ENCODE measurements around the gene P2RX3. TPM values are rescaled to one million over a fixed set of nuclear protein-coding genes. Genes with fewer than 3 reads are reported as not detected.
A peak's percentile ranks its signal among the peaks of the same experiment; 100 is the strongest.
"Not testable (repeated sequence)": the region's sequence is repeated elsewhere in the genome, so short reads cannot be mapped to it uniquely, and the experiment has no call there.

The P2RX3 gene
- total RNA-seq, 2 experiments from 2014 or later: not detected

GRCh38 chr11:57335343-57336110 is 2.6 kb upstream of the P2RX3 start, which contains the start of gene SSRP1:
SSRP1 (minus strand) TSS chr11:57335892; CDS start chr11:57335121, 771 bp downstream.
- peak within 1 kb of the TSS; percentile 94 for H3K4me2 ChIP-seq (ENCODE audit: low read length)
- H3K4me3 ChIP-seq (ENCODE audit: low read depth, low read length, poor library complexity, severe bottlenecking): peak within 1 kb of the TSS; percentile 76
- H4K20me1 ChIP-seq (ENCODE audit: insufficient read depth, low read length): no peaks in the 10 kb centered on the region; the same call in 1 of the 2 replicates
- intact Hi-C loops (cut with micrococcal nuclease; ENCODE audit: unreplicated experiment): loop anchor here (1.0 to 5.0 kb wide), 3 partner anchors 10 to 407 kb away; partner anchors contain the start of genes SELENOH and YPEL4
- no peak for TF ChIP-seq EZH2phosphoT487 (IDR thresholded peaks at IDR 0.05; ENCODE audit: borderline replicate concordance, low read depth, low read length)
- TF ChIP-seq CTCF (conservative IDR thresholded peaks at IDR 0.05; ENCODE audit: low read length): peak; percentile 31; the same call in 1 of the 2 replicates
- H3K36me3 ChIP-seq (ENCODE audit: insufficient read depth, low read length): peaks cover 41% of the 10 kb centered on the region
- H3K9me2 ChIP-seq (ENCODE audit: insufficient read depth, low read length): no peaks in the 10 kb centered on the region
- DNase-seq (ENCODE audit: low spot score): peak; percentile 95
- CTCF ChIA-PET (ENCODE audit: unreplicated experiment): interaction anchor here (0.7 to 1.0 kb wide), 2 partner anchors 9 to 11 kb away, joined by 3 to 7 read pairs; no protein-coding TSS in a partner anchor
- no peaks in the 10 kb centered on the region for H3K9me3 ChIP-seq (ENCODE audit: low read length)
- peak within 1 kb of the TSS; percentile 98 for H2AFZ ChIP-seq (ENCODE audit: low read length)
- no TSS peak for BruUV-seq (replicated peaks)
- H3K79me2 ChIP-seq (ENCODE audit: insufficient read depth, low read depth, low read length): peaks cover 33% of the 10 kb centered on the region
- POLR2A ChIA-PET: interaction anchor here (0.5 to 4.9 kb wide), 3 partner anchors 10 to 464 kb away, joined by 4 to 57 read pairs (median 4); partner anchors contain the start of gene TNKS1BP1
- peak within 1 kb of the TSS; percentile 53 for H3K27ac ChIP-seq (ENCODE audit: low read depth, low read length, poor library complexity, severe bottlenecking)
- H3K4me1 ChIP-seq (ENCODE audit: insufficient read depth, low read length, poor library complexity, severe bottlenecking): peaks cover 25% of the 10 kb centered on the region

GRCh38 chr11:57336111-57336666 is 2.0 kb upstream of the P2RX3 start:
- POLR2A ChIA-PET: interaction anchor here (0.7 to 4.9 kb wide), 3 partner anchors 10 to 157 kb away, joined by 3 to 57 read pairs (median 4); partner anchors contain the start of gene TNKS1BP1
- no peak for DNase-seq (ENCODE audit: low spot score)
- Histone ChIP-seq H2AFZ (ENCODE audit: low read length) (peak overlapping the region; percentile 98), H3K79me2 (ENCODE audit: insufficient read depth, low read depth, low read length) (peaks cover 33% of the 10 kb centered on the region), H4K20me1 (ENCODE audit: insufficient read depth, low read length) (no peaks in the 10 kb centered on the region; the same call in 1 of the 2 replicates), H3K4me2 (ENCODE audit: low read length) (peak overlapping the region; percentile 77), H3K27ac (ENCODE audit: low read depth, low read length, poor library complexity, severe bottlenecking) (peak overlapping the region; percentile 20), H3K4me1 (ENCODE audit: insufficient read depth, low read length, poor library complexity, severe bottlenecking) (peaks cover 25% of the 10 kb centered on the region), H3K4me3 (ENCODE audit: low read depth, low read length, poor library complexity, severe bottlenecking) (peak overlapping the region; percentile 76), H3K9me3 (ENCODE audit: low read length) (no peaks in the 10 kb centered on the region), H3K9me2 (ENCODE audit: insufficient read depth, low read length) (no peaks in the 10 kb centered on the region), H3K36me3 (ENCODE audit: insufficient read depth, low read length) (peaks cover 34% of the 10 kb centered on the region)
- TF ChIP-seq EZH2phosphoT487 (IDR thresholded peaks at IDR 0.05; ENCODE audit: borderline replicate concordance, low read depth, low read length): no peak
- TSS peak; percentile 98 for BruUV-seq (replicated peaks)
- intact Hi-C loops (cut with micrococcal nuclease; ENCODE audit: unreplicated experiment): loop anchor here (5.0 kb wide), 2 partner anchors 311 to 406 kb away; partner anchors contain the start of genes SELENOH and YPEL4
- CTCF ChIA-PET (ENCODE audit: unreplicated experiment): no interaction called here

GRCh38 chr11:57336856-57337255 is 1.3 kb upstream of the P2RX3 start:
- H3K4me1 ChIP-seq (ENCODE audit: insufficient read depth, low read length, poor library complexity, severe bottlenecking): peaks cover 25% of the 10 kb centered on the region
- not testable (repeated sequence) for H3K27ac ChIP-seq (ENCODE audit: low read depth, low read length, poor library complexity, severe bottlenecking); H3K9me2 ChIP-seq (ENCODE audit: insufficient read depth, low read length); H3K4me2 ChIP-seq (ENCODE audit: low read length); H3K4me3 ChIP-seq (ENCODE audit: low read depth, low read length, poor library complexity, severe bottlenecking); DNase-seq (ENCODE audit: low spot score); H3K9me3 ChIP-seq (ENCODE audit: low read length); H4K20me1 ChIP-seq (ENCODE audit: insufficient read depth, low read length); BruUV-seq (replicated peaks)
- intact Hi-C loops (cut with micrococcal nuclease; ENCODE audit: unreplicated experiment): loop anchor here (5.0 kb wide), 2 partner anchors 310 to 405 kb away; partner anchors contain the start of genes SELENOH and YPEL4
- ChIA-PET CTCF (ENCODE audit: unreplicated experiment) (interaction anchor here (0.6 kb wide), 1 partner anchor 127 kb away, joined by 3 read pairs; no protein-coding TSS in a partner anchor), POLR2A (interaction anchor here (0.6 to 4.9 kb wide), 4 partner anchors 11 to 1201 kb away, joined by 3 to 57 read pairs (median 4); partner anchors contain the start of gene TNKS1BP1)
- H2AFZ ChIP-seq (ENCODE audit: low read length): peak overlapping the region; percentile 98; the same call in 1 of the 2 replicates
- H3K36me3 ChIP-seq (ENCODE audit: insufficient read depth, low read length): peaks cover 27% of the 10 kb centered on the region
- peaks cover 33% of the 10 kb centered on the region for H3K79me2 ChIP-seq (ENCODE audit: insufficient read depth, low read depth, low read length)
